GM19023 (cell line): ENCODE measurements around the gene EXT2.

Experiments used
- ATAC-seq: cut with Tn5 transposase; IDR thresholded peaks from one replicate; pipeline ENCODE4 v1.9.1; 2021; ENCODE audit warnings: mild to moderate bottlenecking, moderate library complexity; ENCODE audit not compliant: unreplicated experiment

EXT2 gene

GRCh38 chr11:44083906-44084305 lies 11.6 kb upstream of the EXT2 start:
- no peak for ATAC-seq

GRCh38 chr11:44085330-44085729 lies 10.1 kb upstream of the EXT2 start:
- no peak for ATAC-seq

DNA sequence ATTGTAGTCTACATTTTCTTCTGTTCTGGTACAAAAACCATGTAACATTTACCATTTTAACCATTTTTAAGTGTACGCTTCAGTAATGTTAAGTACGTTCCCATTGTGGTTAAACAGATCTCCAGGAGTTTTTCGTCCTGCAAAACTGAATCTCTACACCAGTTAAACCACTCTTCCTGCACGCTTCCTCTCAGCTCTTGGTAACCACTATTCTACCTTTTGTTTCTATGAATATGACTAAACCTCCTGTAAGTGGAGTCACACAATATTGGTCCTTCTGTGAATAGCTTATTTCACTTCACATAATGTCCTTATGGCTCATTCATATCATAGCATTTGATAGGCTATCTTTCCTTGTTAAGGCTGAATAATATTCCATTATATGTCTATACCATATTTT lies 7.1 kb upstream of the EXT2 start:
- ATAC-seq: no peak

DNA sequence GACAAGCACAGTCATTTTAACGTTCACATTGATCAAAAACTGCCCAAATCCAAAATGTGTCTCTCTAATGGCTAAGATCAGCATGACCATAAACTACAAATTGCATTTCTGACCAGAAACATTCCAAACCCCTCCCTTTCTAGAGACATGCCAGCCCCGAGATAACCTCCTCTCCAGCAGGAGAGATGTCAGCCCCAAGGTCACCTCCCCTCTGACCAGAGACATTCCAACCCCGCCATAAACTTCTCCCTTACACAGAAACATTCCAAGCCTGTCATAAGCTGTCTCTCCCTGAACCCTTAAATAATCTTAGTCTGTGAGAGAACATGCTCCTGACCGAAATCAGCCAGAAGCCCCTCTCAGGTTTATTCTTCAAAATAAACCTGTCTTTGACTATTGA lies 6.6 kb upstream of the EXT2 start:
- ATAC-seq: no peak

GRCh38 chr11:44090539-44090938 lies 4.9 kb upstream of the EXT2 start:
- ATAC-seq: no peak

DNA sequence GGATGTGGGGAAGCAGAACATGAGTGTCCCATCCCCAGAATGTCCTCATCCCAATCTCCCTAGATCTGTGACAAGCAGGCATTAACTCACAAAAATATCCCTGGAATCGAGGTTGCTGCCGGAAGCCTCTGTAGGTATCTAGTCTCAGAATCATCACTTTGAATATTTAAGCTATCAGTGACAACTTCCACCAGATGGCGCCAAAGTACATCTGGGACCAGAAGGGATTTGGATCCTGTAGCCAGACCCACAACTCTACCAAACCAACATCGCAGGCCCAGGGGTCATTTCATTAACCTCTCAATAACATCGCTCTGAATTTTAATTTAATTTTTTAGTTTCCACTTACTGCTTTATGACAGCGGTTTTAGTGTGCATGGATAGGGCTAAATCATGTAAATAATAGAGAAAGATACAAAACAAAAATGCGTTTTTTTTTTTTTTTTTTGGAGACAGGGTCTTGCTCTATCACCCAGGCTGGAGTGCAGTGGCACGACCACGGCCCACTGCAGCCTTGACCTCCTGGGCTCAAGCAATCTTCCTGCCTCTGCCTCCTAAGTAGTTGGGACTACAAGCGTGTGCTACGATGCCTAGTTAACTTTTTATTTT lies 1.1 kb upstream of the EXT2 start:
- ATAC-seq: no peak

DNA sequence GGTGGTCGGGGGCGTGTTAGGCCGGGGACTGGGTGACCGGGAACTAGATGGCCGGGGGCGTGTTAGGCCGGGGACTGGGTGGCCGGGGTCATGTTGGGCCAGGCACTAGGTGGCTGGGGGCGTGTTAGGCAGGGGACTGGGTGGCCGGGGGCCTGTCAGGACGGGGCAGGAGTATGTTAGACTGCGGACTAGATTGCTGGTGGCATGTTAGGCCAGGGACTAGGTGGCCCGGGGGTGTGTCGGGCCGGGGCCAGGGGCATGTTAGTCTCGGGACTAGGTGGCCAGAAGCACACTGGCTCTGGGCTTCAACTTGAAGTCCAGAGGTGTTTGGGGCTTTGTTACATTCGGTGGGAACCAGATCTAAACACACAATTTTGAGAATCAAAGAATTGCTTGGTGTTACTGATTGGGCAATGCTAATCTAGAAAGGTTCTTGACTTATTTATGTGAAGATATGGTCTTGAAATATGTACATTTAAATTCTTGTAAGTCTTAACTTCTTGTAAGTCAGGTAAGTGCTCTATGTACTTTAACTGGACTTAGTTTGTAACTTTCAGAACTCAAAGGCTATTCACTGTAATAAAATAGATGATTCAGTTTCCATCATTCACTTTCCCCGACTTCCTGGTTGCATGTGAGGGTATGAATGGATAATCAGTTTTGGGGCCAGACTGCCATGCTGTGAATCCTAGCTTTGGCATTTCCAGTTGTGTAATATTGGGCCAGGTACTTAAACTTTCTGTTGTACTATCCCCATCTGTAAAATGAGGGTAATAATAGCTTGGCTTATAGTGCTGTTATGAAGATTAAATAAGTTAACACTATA lies 1.1 kb downstream of the EXT2 start:
- ATAC-seq: peak; percentile 9

GRCh38 chr11:44097821-44098220 lies 2.3 kb downstream of the EXT2 start:
- ATAC-seq: no peak

DNA sequence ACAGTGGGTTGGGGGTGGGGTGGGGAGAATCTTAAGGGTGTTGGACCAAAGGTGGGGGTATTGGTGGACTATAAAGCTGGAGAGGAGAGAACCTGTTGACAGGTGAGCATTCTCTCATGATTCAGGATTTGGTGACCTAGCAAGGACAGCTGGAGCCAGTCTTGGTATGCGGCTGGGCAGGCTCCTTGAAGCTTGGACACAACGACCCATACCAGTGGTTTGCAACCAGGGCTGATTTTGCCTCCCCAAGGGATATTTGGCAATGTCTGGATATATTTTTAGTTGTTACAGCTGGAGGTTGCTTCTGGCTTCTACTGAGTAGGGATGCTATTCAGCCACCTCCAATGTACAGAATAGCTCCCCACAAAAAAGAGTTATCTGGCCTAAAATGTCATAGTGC lies 5.6 kb downstream of the EXT2 start:
- ATAC-seq: no peak

GRCh38 chr11:44104481-44105294 lies 9.2 kb downstream of the EXT2 start:
- no peak for ATAC-seq

DNA sequence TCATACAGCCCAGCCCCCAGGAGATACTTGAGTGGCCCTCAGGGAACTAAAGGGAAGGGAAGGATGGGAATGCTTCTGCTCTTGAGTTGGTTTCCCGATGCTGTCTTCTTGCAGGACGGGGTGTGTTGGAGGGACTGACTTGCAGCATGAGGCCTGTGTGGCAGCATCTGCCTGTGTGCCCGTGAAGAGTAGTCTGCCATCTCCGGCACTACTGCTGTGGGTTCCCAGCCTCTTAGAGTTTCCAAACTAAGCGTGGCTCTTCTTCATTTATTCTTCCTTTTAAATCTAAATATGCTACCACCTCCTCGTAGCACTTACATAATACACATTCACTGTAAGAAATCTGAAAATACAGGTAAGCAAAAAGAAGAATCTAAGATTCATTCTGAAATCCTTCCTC lies 12.8 kb downstream of the EXT2 start:
- no peak for ATAC-seq

- ATAC-seq: peak; percentile 91
Observed at GRCh38 chr11:44110231-44110679, 14.8 kb downstream of the EXT2 start.

GRCh38 chr11:44112091-44112821 lies 16.8 kb downstream of the EXT2 start:
- no peak for ATAC-seq

GRCh38 chr11:44113018-44113417 lies 17.5 kb downstream of the EXT2 start:
- no peak for ATAC-seq

DNA sequence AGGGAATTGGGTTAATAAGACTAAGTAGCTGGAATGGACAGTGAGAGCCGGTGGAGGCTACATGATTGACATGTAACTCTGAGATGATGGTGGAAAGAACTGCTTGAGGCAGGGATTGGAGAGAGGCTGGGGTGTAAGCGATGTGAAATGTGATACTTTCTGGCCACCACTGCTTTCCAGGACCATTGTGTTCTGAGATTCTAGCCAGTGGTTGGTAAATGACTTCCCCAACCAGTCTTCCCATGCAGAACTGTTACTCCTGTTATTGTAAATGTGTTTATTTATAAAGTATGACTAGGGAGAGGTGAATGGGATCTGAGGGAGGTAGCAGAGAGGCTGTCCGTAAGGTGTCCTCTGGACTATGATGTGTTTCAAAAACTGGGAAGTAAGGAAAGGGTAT lies 18.1 kb downstream of the EXT2 start:
- ATAC-seq: no peak

GRCh38 chr11:44116234-44116830 lies 20.9 kb downstream of the EXT2 start:
- ATAC-seq: no peak

- ATAC-seq: no peak
Observed at GRCh38 chr11:44120169-44120568, 24.7 kb downstream of the EXT2 start.

- ATAC-seq: no peak
Observed at GRCh38 chr11:44125598-44125997, 30.1 kb downstream of the EXT2 start.

GRCh38 chr11:44126304-44126703 lies 30.8 kb downstream of the EXT2 start:
- no peak for ATAC-seq

- ATAC-seq: no peak
Observed at GRCh38 chr11:44127130-44127529, 31.7 kb downstream of the EXT2 start.

DNA sequence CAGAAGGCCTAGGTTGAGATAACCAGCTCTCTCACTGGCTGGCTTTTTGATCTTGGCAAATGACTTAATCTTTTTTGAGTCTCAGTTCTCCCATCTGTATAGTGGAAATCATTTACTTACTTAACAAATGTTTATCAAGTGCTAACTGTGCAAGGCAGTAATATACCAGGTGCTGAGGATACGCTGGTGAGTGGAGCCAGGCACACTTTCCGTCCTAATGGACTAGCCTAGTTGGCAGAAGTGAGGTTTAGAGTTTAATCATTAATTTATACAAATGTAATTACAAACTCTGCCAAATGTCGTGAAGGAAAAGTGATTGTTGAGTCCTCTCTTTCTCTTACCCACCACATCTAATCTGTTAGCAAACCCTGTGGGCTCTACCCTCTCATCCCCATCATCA lies 33.3 kb downstream of the EXT2 start:
- ATAC-seq: no peak
